Left ventricle myocardium inferior (tissue), 1 donor: ENCODE measurements around the gene HMGN3. TPM values are rescaled to one million over a fixed set of nuclear protein-coding genes. Genes with fewer than 3 reads are reported as not detected.

ENCODE experiments used
- DNase-seq: peaks from one replicate; pipeline ENCODE4 v3.0.0-alpha.2; 2020
- H3K27ac ChIP-seq: fragments of 200-600 bp; replicated peaks from 2 replicates; pipeline ENCODE4 v1.8.0; 2021
- H3K27me3 ChIP-seq: fragments of 200-600 bp; 2 replicates; pipeline ENCODE4 v1.8.0; 2021; ENCODE audit warnings: low read depth
- H3K36me3 ChIP-seq: fragments of 200-600 bp; 2 replicates; pipeline ENCODE4 v1.8.0; 2021
- H3K4me1 ChIP-seq: fragments of 200-600 bp; 2 replicates; pipeline ENCODE4 v1.8.0; 2021
- H3K4me3 ChIP-seq: fragments of 200-600 bp; 2 replicates; pipeline ENCODE4 v1.8.0; 2021; ENCODE audit warnings: mild to moderate bottlenecking, moderate library complexity
- H3K9me3 ChIP-seq: fragments of 200-600 bp; replicated peaks from 2 replicates; pipeline ENCODE4 v1.8.0; 2021
- CTCF ChIP-seq: fragments of 200-600 bp; IDR thresholded peaks from 2 replicates; pipeline ENCODE4 v1.8.0; 2021; ENCODE audit warnings: antibody characterized with exemption, mild to moderate bottlenecking, borderline replicate concordance
- intact Hi-C: fragments of 100-400 bp; cut with micrococcal nuclease; formaldehyde crosslinking; loops from one replicate; pipeline ENCODE4 v1.11.0; 2022
- total RNA-seq: library from RNA; stranded (reverse); fragmentation: NEBNext Ultra II Directional; extraction: Animal tissue kit (Norgen Biotek cat#: 25700); gene quantifications from one replicate; pipeline ENCODE4 v1.2.1, GENCODE V29; 2021
- donor health status: DM: no; HTN: yes; CAD: no; lungs with severe emphysema.

Gene HMGN3
- total RNA-seq, 1 donor from 2014 or later: 168 TPM

GRCh38 chr6:79152269-79152737 lies 82.2 kb downstream of the HMGN3 start:
- intact Hi-C loops: no loop called here
- DNase-seq: no peak
- Histone ChIP-seq H3K9me3 (no peaks in the 10 kb centered on the region), H3K27ac (no peak overlapping the region), H3K4me1 (peaks cover 6% of the 10 kb centered on the region), H3K4me3 (no peak overlapping the region), H3K36me3 (no peaks in the 10 kb centered on the region), H3K27me3 (no peaks in the 10 kb centered on the region)
- TF ChIP-seq CTCF: no peak

Other genes with a start within 250 kb of the HMGN3 start
- gene PHIP, start 156.4 kb downstream of the HMGN3 start, total RNA-seq: 13.0 TPM